Measurements from ENCODE around the gene OSBPL2. TPM values are rescaled to one million over a fixed set of nuclear protein-coding genes. Genes with fewer than 3 reads are reported as not detected.

Gene OSBPL2
- total and polyA plus RNA-seq, 2 experiments from 2014 or later = 22.2 to 27.9 TPM

- peaks cover 7% of the 10 kb centered on the region; the same call in 1 of the 2 replicates for H3K36me3 ChIP-seq (ENCODE audit: low read depth)
- in situ Hi-C loops (cut with MboI) = no loop called here
- no peaks in the 10 kb centered on the region for H3K27me3 ChIP-seq (replicated peaks; ENCODE audit: insufficient read depth)
- no peaks in the 10 kb centered on the region for H3K9me3 ChIP-seq (ENCODE audit: low read depth)
- H3K4me2 ChIP-seq (ENCODE audit: unreplicated experiment) = no peak overlapping the region
- no peak overlapping the region for H3K4me3 ChIP-seq
- no peaks in the 10 kb centered on the region for H4K20me1 ChIP-seq (ENCODE audit: insufficient read depth)
- no peaks in the 10 kb centered on the region for H3K9me2 ChIP-seq (ENCODE audit: insufficient read depth)
- no peak overlapping the region for H3K27ac ChIP-seq
- no peak overlapping the region for H3K9ac ChIP-seq
- no peaks in the 10 kb centered on the region for H3F3A ChIP-seq (ENCODE audit: insufficient read depth)
- no peak overlapping the region for H2AFZ ChIP-seq
- TF ChIP-seq EZH2 (IDR thresholded peaks at IDR 0.05; ENCODE audit: insufficient read depth, poor library complexity, severe bottlenecking) (no peak), EZH2phosphoT487 (IDR thresholded peaks at IDR 0.05; ENCODE audit: insufficient read depth, low read depth) (no peak)
- no peaks in the 10 kb centered on the region for H3K79me2 ChIP-seq (ENCODE audit: insufficient read depth)
- no peaks in the 10 kb centered on the region for H3K4me1 ChIP-seq (ENCODE audit: insufficient read depth)
- 96% methylated on average over 23 to 29 of the region's 29 CpGs for WGBS, 2 experiments (ENCODE audit: low coverage in 1 of 2, low lambda C conversion rate in 2 of 2, missing lambda C conversion rate in 2 of 2)
- DNase-seq = no peak
Observed at GRCh38 chr20:62291251-62292066, 53.1 kb downstream of the OSBPL2 start.

- in situ Hi-C loops (cut with MboI) = no loop called here
- DNase-seq = no peak
- no peaks in the 10 kb centered on the region for H3K27me3 ChIP-seq (replicated peaks; ENCODE audit: insufficient read depth)
- no peak overlapping the region for H3K4me3 ChIP-seq
- no peak for TF ChIP-seq EZH2 (IDR thresholded peaks at IDR 0.05; ENCODE audit: insufficient read depth, poor library complexity, severe bottlenecking)
- no peak for TF ChIP-seq EZH2phosphoT487 (IDR thresholded peaks at IDR 0.05; ENCODE audit: insufficient read depth, low read depth)
- WGBS, 2 experiments (ENCODE audit: low coverage in 1 of 2, low lambda C conversion rate in 2 of 2, missing lambda C conversion rate in 2 of 2) = 89 to 91% methylated on average over 11 of the region's 11 CpGs
- no peaks in the 10 kb centered on the region for H3F3A ChIP-seq (ENCODE audit: insufficient read depth)
- H3K9me2 ChIP-seq (ENCODE audit: insufficient read depth) = no peaks in the 10 kb centered on the region
- H3K36me3 ChIP-seq (ENCODE audit: low read depth) = peaks cover 7% of the 10 kb centered on the region; the same call in 1 of the 2 replicates
- H3K27ac ChIP-seq = no peak overlapping the region
- no peak overlapping the region for H2AFZ ChIP-seq
- H3K9me3 ChIP-seq (ENCODE audit: low read depth) = no peaks in the 10 kb centered on the region
- H4K20me1 ChIP-seq (ENCODE audit: insufficient read depth) = no peaks in the 10 kb centered on the region
- no peak overlapping the region for H3K9ac ChIP-seq
- no peaks in the 10 kb centered on the region for H3K79me2 ChIP-seq (ENCODE audit: insufficient read depth)
- no peak overlapping the region for H3K4me2 ChIP-seq (ENCODE audit: unreplicated experiment)
- H3K4me1 ChIP-seq (ENCODE audit: insufficient read depth) = no peaks in the 10 kb centered on the region
Observed at GRCh38 chr20:62292108-62292507, 53.8 kb downstream of the OSBPL2 start.

- WGBS, 2 experiments (ENCODE audit: low coverage in 1 of 2, low lambda C conversion rate in 2 of 2, missing lambda C conversion rate in 2 of 2) = 94 to 97% methylated on average over 18 to 20 of the region's 20 CpGs
- Histone ChIP-seq H3K9me3 (ENCODE audit: low read depth) (no peaks in the 10 kb centered on the region), H3K4me1 (ENCODE audit: insufficient read depth) (no peaks in the 10 kb centered on the region), H3K36me3 (ENCODE audit: low read depth) (peaks cover 7% of the 10 kb centered on the region; the same call in 1 of the 2 replicates), H4K20me1 (ENCODE audit: insufficient read depth) (no peaks in the 10 kb centered on the region), H3K79me2 (ENCODE audit: insufficient read depth) (no peaks in the 10 kb centered on the region), H2AFZ (no peak overlapping the region), H3K27me3 (replicated peaks; ENCODE audit: insufficient read depth) (no peaks in the 10 kb centered on the region), H3K9me2 (ENCODE audit: insufficient read depth) (no peaks in the 10 kb centered on the region), H3K4me3 (no peak overlapping the region), H3F3A (ENCODE audit: insufficient read depth) (no peaks in the 10 kb centered on the region), H3K9ac (no peak overlapping the region), H3K4me2 (ENCODE audit: unreplicated experiment) (no peak overlapping the region), H3K27ac (no peak overlapping the region)
- in situ Hi-C loops (cut with MboI) = no loop called here
- no peak for DNase-seq
- no peak for TF ChIP-seq EZH2 (IDR thresholded peaks at IDR 0.05; ENCODE audit: insufficient read depth, poor library complexity, severe bottlenecking)
- no peak for TF ChIP-seq EZH2phosphoT487 (IDR thresholded peaks at IDR 0.05; ENCODE audit: insufficient read depth, low read depth)
Observed at GRCh38 chr20:62293111-62293784, 54.9 kb downstream of the OSBPL2 start.

GRCh38 chr20:62293946-62294345 lies 55.6 kb downstream of the OSBPL2 start:
- 80 to 83% methylated on average over 9 of the region's 9 CpGs for WGBS, 2 experiments (ENCODE audit: low coverage in 1 of 2, low lambda C conversion rate in 2 of 2, missing lambda C conversion rate in 2 of 2)
- H3K4me1 ChIP-seq (ENCODE audit: insufficient read depth) = no peaks in the 10 kb centered on the region
- TF ChIP-seq EZH2 (IDR thresholded peaks at IDR 0.05; ENCODE audit: insufficient read depth, poor library complexity, severe bottlenecking) = no peak
- no peak for TF ChIP-seq EZH2phosphoT487 (IDR thresholded peaks at IDR 0.05; ENCODE audit: insufficient read depth, low read depth)

More at GRCh38 chr20:62293946-62294345, 55.6 kb downstream of the OSBPL2 start:
- Histone ChIP-seq H3K4me2 (ENCODE audit: unreplicated experiment) (no peak overlapping the region), H4K20me1 (ENCODE audit: insufficient read depth) (no peaks in the 10 kb centered on the region), H3K9ac (no peak overlapping the region), H2AFZ (no peak overlapping the region), H3K36me3 (ENCODE audit: low read depth) (peaks cover 7% of the 10 kb centered on the region; the same call in 1 of the 2 replicates), H3K9me2 (ENCODE audit: insufficient read depth) (no peaks in the 10 kb centered on the region), H3K27ac (no peak overlapping the region), H3K9me3 (ENCODE audit: low read depth) (no peaks in the 10 kb centered on the region), H3F3A (ENCODE audit: insufficient read depth) (no peaks in the 10 kb centered on the region), H3K79me2 (ENCODE audit: insufficient read depth) (no peaks in the 10 kb centered on the region), H3K27me3 (replicated peaks; ENCODE audit: insufficient read depth) (no peaks in the 10 kb centered on the region), H3K4me3 (no peak overlapping the region)
- in situ Hi-C loops (cut with MboI) = no loop called here
- no peak for DNase-seq
